GM12865 (cell line): Measurements from ENCODE around the gene CDC16.
"Not testable (repeated sequence)": the region's sequence is repeated elsewhere in the genome, so short reads cannot be mapped to it uniquely, and the experiment has no call there.

Source experiments
- DNase-seq: peaks from one replicate; pipeline ENCODE4 v3.0.0; 2010; ENCODE audit warnings: low read depth
- H3K4me3 ChIP-seq: 2 replicates; pipeline ENCODE4 v1.5.1; 2011; ENCODE audit warnings: mild to moderate bottlenecking, low read depth, low read length, control low read depth
- TF ChIP-seq, protein P1 (sequence below): IDR thresholded peaks from 2 replicates; pipeline ENCODE4 v1.5.1; 2011; ENCODE audit warnings: low read length, control low read depth, low read depth, inconsistent platforms; ENCODE audit not compliant: insufficient read depth; ENCODE audit errors: missing control alignments

CDC16 gene

DNA sequence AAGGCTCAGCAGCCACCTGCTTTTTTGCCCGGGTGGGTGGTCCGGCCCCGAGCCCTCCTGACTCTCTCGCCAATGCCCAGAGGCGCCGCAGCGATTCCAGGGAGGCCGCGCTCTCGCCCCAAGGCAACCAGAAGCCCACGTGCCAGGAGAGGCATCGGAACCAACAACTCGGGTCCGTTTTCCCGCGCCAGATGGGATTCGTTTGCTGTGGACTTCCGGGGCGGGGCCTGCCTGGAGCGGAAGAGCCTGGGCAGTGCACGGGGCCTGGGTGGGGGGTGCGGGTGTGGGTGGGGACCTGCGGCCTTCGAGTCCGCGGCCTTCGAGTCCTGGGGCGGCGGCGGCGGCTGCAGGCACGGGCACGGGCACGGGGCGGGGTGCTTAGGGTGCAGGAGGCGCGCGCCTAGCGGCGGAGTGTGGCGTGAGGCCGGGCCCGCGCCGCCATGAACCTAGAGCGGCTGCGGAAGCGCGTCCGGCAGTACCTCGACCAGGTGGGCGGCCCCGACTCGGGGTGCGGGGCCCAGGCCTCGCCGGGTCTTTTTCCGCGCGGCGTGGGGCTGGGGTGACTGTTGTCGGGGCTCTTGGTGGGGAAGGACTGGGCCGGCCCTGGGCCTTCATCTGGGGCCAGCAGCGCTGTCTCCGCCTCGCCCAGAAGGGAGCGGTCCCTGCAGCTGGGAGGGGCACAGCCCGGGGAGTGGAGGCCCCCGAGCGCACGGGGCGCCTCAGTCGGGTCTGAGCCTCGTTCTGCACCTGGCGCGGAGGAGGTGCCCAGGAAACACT is at the start of gene CDC16:
TSS of gene CDC16 (plus strand) at position 253 of the 777 bp plus-strand sequence. CDS start at position 441, 188 bp downstream.
- TF ChIP-seq, protein P1, sequence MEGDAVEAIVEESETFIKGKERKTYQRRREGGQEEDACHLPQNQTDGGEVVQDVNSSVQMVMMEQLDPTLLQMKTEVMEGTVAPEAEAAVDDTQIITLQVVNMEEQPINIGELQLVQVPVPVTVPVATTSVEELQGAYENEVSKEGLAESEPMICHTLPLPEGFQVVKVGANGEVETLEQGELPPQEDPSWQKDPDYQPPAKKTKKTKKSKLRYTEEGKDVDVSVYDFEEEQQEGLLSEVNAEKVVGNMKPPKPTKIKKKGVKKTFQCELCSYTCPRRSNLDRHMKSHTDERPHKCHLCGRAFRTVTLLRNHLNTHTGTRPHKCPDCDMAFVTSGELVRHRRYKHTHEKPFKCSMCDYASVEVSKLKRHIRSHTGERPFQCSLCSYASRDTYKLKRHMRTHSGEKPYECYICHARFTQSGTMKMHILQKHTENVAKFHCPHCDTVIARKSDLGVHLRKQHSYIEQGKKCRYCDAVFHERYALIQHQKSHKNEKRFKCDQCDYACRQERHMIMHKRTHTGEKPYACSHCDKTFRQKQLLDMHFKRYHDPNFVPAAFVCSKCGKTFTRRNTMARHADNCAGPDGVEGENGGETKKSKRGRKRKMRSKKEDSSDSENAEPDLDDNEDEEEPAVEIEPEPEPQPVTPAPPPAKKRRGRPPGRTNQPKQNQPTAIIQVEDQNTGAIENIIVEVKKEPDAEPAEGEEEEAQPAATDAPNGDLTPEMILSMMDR, result peak; percentile 19
- DNase-seq, result peak; percentile 96
- peak within 1 kb of the TSS; percentile 77 for H3K4me3 ChIP-seq

GRCh38 chr13:114185182-114185971 is 49.3 kb upstream of the CDC16 start:
- TF ChIP-seq, protein P1, result no peak
- no peak for DNase-seq
- no peak overlapping the region for H3K4me3 ChIP-seq

DNA sequence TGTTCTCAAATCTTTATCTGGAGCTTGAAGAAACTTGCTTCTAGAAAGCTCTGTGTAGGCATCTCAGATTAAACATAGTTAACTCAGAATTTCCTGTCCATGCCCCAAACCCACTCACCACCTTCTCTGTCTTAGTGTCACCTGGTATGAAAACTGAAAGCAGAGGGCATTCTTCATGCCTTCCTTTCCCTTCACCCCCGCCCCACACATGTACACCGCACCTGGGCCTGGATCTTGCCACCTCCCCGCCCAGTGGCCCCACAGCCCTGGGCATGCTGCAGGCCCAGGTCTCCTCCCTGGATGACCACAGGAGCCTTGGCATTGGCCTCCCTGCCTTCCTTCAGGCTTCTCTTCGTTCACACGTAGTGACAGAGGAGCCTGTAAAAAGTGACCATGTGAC is 39.8 kb upstream of the CDC16 start:
- TF ChIP-seq, protein P1, result no peak
- no peak for DNase-seq
- H3K4me3 ChIP-seq, result no peak overlapping the region

DNA sequence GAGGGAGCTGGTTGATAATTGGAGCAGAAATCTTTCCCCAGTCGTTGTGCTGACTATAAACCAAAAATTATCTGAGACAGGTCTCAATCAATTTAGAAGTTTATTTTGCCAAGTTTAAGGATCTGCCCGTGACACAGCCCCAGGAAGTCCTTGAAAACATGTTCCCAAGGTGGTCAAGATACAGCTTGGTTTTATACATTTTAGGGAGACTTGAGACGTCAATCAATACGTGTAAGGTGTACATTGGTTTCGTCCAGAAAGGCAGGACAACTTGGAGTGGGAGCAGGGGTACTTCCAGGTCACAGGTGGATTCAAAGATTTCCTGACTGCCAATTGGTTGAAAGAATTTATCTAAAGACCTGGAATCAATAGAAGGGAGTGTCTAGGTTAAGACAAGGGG is 38.1 kb upstream of the CDC16 start:
- DNase-seq, result no peak
- TF ChIP-seq, protein P1, result no peak

GRCh38 chr13:114198556-114198955 is 36.1 kb upstream of the CDC16 start:
- TF ChIP-seq, protein P1, result no peak
- no peak for DNase-seq
- H3K4me3 ChIP-seq, result no peak overlapping the region

More for the DNA sequence above, 38.1 kb upstream of the CDC16 start:
- no peak overlapping the region for H3K4me3 ChIP-seq

GRCh38 chr13:114199526-114199925 is 35.2 kb upstream of the CDC16 start:
- not testable (repeated sequence) for H3K4me3 ChIP-seq, DNase-seq

GRCh38 chr13:114199954-114200353 is 34.7 kb upstream of the CDC16 start:
- no peak for DNase-seq
- TF ChIP-seq, protein P1, result no peak
- no peak overlapping the region for H3K4me3 ChIP-seq
